H1 (cell line): ENCODE data around the gene CCL7. TPM values are rescaled to one million over a fixed set of nuclear protein-coding genes. Genes with fewer than 3 reads are reported as not detected.

Source experiments
- CTCF ChIA-PET: fragments of 300-600 bp; sonication (Branson Sonifier 250); formaldehyde crosslinking; loops from one replicate; lab custom pipeline; 2021; ENCODE audit not compliant: partially characterized antibody; lab: Charles Lee
- POLR2A ChIA-PET: fragments of 300-600 bp; sonication (Branson Sonifier 250); formaldehyde crosslinking; loops from one replicate; lab custom pipeline; 2021; ENCODE audit warnings: inconsistent platforms; ENCODE audit not compliant: partially characterized antibody; lab: Charles Lee
- DNase-seq, 2 experiments: peaks; one replicate each; pipeline versions ENCODE4 v3.0.0 to v3.0.0-alpha.2; 2010 to 2022; ENCODE audit warnings: low spot score in 2 of 2, low read depth in 1 of 2, mixed read lengths in 1 of 2
- FAIRE-seq: peaks from 2 replicates; lab custom pipeline; 2011; peaks lifted over from hg19 to GRCh38; lab: Jason Lieb, UNC
- H2AFZ ChIP-seq: 2 replicates; pipeline ENCODE4 v1.8.1; 2012; ENCODE audit warnings: low read length, inconsistent platforms
- H2AK5ac ChIP-seq: 2 replicates; pipeline ENCODE4 v1.6.1; 2013; ENCODE audit warnings: low read depth, low read length
- H2BK120ac ChIP-seq: replicated peaks from 2 replicates; pipeline ENCODE3; 2013; ENCODE audit warnings: low read depth, low read length, inconsistent platforms
- H2BK12ac ChIP-seq: 2 replicates; pipeline ENCODE4 v1.6.1; 2013; ENCODE audit warnings: low read depth, low read length
- H2BK15ac ChIP-seq: 2 replicates; pipeline ENCODE4 v1.6.1; 2013; ENCODE audit warnings: low read length
- H2BK20ac ChIP-seq: 2 replicates; pipeline ENCODE4 v1.6.1; 2013; ENCODE audit warnings: low read length
- H2BK5ac ChIP-seq: 2 replicates; pipeline ENCODE4 v1.6.1; 2013; ENCODE audit warnings: low read depth, low read length
- H3K14ac ChIP-seq: 2 replicates; pipeline ENCODE4 v1.6.1; 2013; ENCODE audit warnings: inconsistent platforms; ENCODE audit not compliant: insufficient read length
- H3K18ac ChIP-seq: 2 replicates; pipeline ENCODE4 v1.6.1; 2013; ENCODE audit warnings: low read length; ENCODE audit errors: extremely low read depth
- H3K23ac ChIP-seq: 2 replicates; pipeline ENCODE4 v1.6.1; 2013; ENCODE audit warnings: inconsistent platforms; ENCODE audit not compliant: insufficient read length
- H3K23me2 ChIP-seq: 2 replicates; pipeline ENCODE4 v1.6.1; 2013; ENCODE audit warnings: low read depth, low read length
- H3K27ac ChIP-seq: 2 replicates; pipeline ENCODE4 v1.6.1; 2011; ENCODE audit warnings: low read depth, low read length, inconsistent platforms
- H3K27me3 ChIP-seq, 4 experiments: replicated peaks in 1 of 4; 1 replicate in 1 of 4; 2 replicates in 3 of 4; pipeline versions ENCODE4 v1.6.1 to v1.8.1; 2011 to 2013; ENCODE audit warnings: low read length in 3 of 4, mild to moderate bottlenecking in 3 of 4, inconsistent platforms in 2 of 4, mixed read lengths in 2 of 4, moderate library complexity in 1 of 4; ENCODE audit not compliant: control insufficient read depth in 3 of 4, insufficient read depth in 3 of 4; ENCODE audit errors: extremely low read depth in 1 of 4
- H3K36me3 ChIP-seq, 4 experiments: 2 replicates each; pipeline versions ENCODE4 v1.6.1 to v1.8.1; 2011 to 2013; ENCODE audit warnings: mild to moderate bottlenecking in 4 of 4, low read length in 3 of 4, moderate library complexity in 2 of 4, control low read depth in 1 of 4, inconsistent platforms in 1 of 4; ENCODE audit not compliant: insufficient read depth in 4 of 4, control insufficient read depth in 2 of 4
- H3K4ac ChIP-seq: replicated peaks from 2 replicates; pipeline ENCODE3; 2013; ENCODE audit warnings: low read length, low read depth, mixed read lengths, inconsistent platforms; ENCODE audit not compliant: insufficient read length
- H3K4me1 ChIP-seq, 4 experiments: replicated peaks in 1 of 4; 1 replicate in 1 of 4; 2 replicates in 3 of 4; pipeline versions ENCODE4 v1.6.1 to v1.8.1; 2011 to 2013; ENCODE audit warnings: low read length in 3 of 4, inconsistent platforms in 2 of 4, mixed read lengths in 1 of 4; ENCODE audit not compliant: insufficient read depth in 4 of 4, control insufficient read depth in 3 of 4
- H3K4me2 ChIP-seq, 2 experiments: 2 replicates each; pipeline versions ENCODE4 v1.6.1 to v1.8.1; 2011 to 2013; ENCODE audit warnings: low read depth in 2 of 2, low read length in 2 of 2, control low read depth in 1 of 2, inconsistent platforms in 1 of 2, mild to moderate bottlenecking in 1 of 2; ENCODE audit not compliant: insufficient read depth in 1 of 2
- H3K4me3 ChIP-seq, 4 experiments: fragments of 200-600, 300-600 bp in 1 of 4; sonication (generic), shearing (Covaris generic), sonication (Bioruptor Twin) in 1 of 4; 2 replicates each; pipeline versions ENCODE4 v1.5.1 to v1.8.1; 2011 to 2016; ENCODE audit warnings: low read length in 4 of 4, low read depth in 3 of 4, control low read depth in 2 of 4, inconsistent platforms in 2 of 4, mild to moderate bottlenecking in 2 of 4, mixed read lengths in 1 of 4, moderate library complexity in 1 of 4; ENCODE audit not compliant: insufficient read depth in 2 of 4; ENCODE audit errors: extremely low read depth in 1 of 4
- H3K56ac ChIP-seq: replicated peaks from 2 replicates; pipeline ENCODE3; 2013; ENCODE audit warnings: low read depth, mild to moderate bottlenecking, mixed read lengths, low read length, inconsistent platforms; ENCODE audit not compliant: insufficient read length
- H3K79me1 ChIP-seq: 2 replicates; pipeline ENCODE4 v1.6.1; 2013; ENCODE audit warnings: low read depth, low read length, control low read depth
- H3K79me2 ChIP-seq, 2 experiments: 2 replicates each; pipeline versions ENCODE4 v1.6.1 to v1.8.1; 2012 to 2013; ENCODE audit warnings: low read length in 2 of 2, mild to moderate bottlenecking in 2 of 2, inconsistent platforms in 1 of 2; ENCODE audit not compliant: insufficient read depth in 2 of 2, control insufficient read depth in 1 of 2
- H3K9ac ChIP-seq, 4 experiments: replicated peaks in 1 of 4; 1 replicate in 1 of 4; 2 replicates in 3 of 4; pipeline versions ENCODE4 v1.6.1 to v1.8.1; 2011 to 2013; ENCODE audit warnings: low read depth in 3 of 4, low read length in 3 of 4, control low read depth in 2 of 4, mild to moderate bottlenecking in 2 of 4, moderate library complexity in 2 of 4, inconsistent platforms in 1 of 4; ENCODE audit errors: extremely low read depth in 1 of 4
- H3K9me3 ChIP-seq, 2 experiments: 2 replicates each; pipeline versions ENCODE4 v1.6.1 to v1.8.1; 2012 to 2013; ENCODE audit warnings: mild to moderate bottlenecking in 2 of 2, moderate library complexity in 2 of 2, control low read depth in 1 of 2, inconsistent platforms in 1 of 2, low read depth in 1 of 2, low read length in 1 of 2, mixed read lengths in 1 of 2; ENCODE audit not compliant: insufficient read depth in 2 of 2
- H4K20me1 ChIP-seq, 2 experiments: replicated peaks in 1 of 2; 2 replicates each; pipeline versions ENCODE3 to v1.8.1; 2011 to 2013; ENCODE audit warnings: inconsistent platforms in 2 of 2, low read length in 2 of 2, mild to moderate bottlenecking in 1 of 2; ENCODE audit not compliant: insufficient read depth in 2 of 2, control insufficient read depth in 1 of 2
- H4K5ac ChIP-seq: 2 replicates; pipeline ENCODE4 v1.6.1; 2013; ENCODE audit warnings: low read length, low read depth, mixed read lengths, inconsistent platforms; ENCODE audit not compliant: insufficient read length
- H4K8ac ChIP-seq: 2 replicates; pipeline ENCODE4 v1.8.0; 2013; ENCODE audit warnings: mild to moderate bottlenecking, moderate library complexity, low read length, inconsistent platforms; ENCODE audit not compliant: insufficient read depth; ENCODE audit errors: extremely low read depth
- H4K91ac ChIP-seq: replicated peaks from 2 replicates; pipeline ENCODE3; 2013; ENCODE audit warnings: low read length, mixed read lengths, inconsistent platforms; ENCODE audit not compliant: insufficient read length
- CEBPB ChIP-seq: IDR thresholded peaks from 2 replicates; pipeline ENCODE4 v1.6.1; 2012; ENCODE audit warnings: low read depth, low read length
- HDAC2 ChIP-seq, 2 experiments: fragments of 300-600 bp in 1 of 2; sonication (generic) in 1 of 2; IDR thresholded peaks; 2 replicates each; pipeline ENCODE4 v1.6.1; 2011 to 2012; ENCODE audit warnings: low read depth in 2 of 2, low read length in 2 of 2, mild to moderate bottlenecking in 2 of 2, moderate library complexity in 2 of 2, borderline replicate concordance in 1 of 2, inconsistent platforms in 1 of 2
- POLR2A ChIP-seq, 2 experiments: IDR thresholded peaks; 1 replicate in 1 of 2; 2 replicates in 1 of 2; pipeline ENCODE4 v1.6.1; 2011; ENCODE audit warnings: low read depth in 2 of 2, low read length in 2 of 2, mild to moderate bottlenecking in 2 of 2; ENCODE audit errors: control extremely low read depth in 1 of 2
- RFX5 ChIP-seq: IDR thresholded peaks from 2 replicates; pipeline ENCODE4 v1.6.1; 2011; ENCODE audit warnings: low read depth, low read length, improper control_type of control experiment, borderline replicate concordance
- SRF ChIP-seq: IDR thresholded peaks from 2 replicates; pipeline ENCODE4 v1.6.1; 2011; ENCODE audit warnings: mild to moderate bottlenecking, low read depth, low read length, moderate library complexity
- WGBS, 2 experiments: shearing (Covaris generic) in 1 of 2; methylation state at CpG; one replicate each; pipeline versions ENCODE4 v1.1.6 to v1.1.7; 2013 to 2015; ENCODE audit warnings: low lambda C conversion rate in 2 of 2, mixed read lengths in 2 of 2, inconsistent platforms in 1 of 2, low coverage in 1 of 2, missing lambda C conversion rate in 1 of 2; ENCODE audit not compliant: insufficient replicate concordance in 2 of 2, insufficient coverage in 1 of 2, insufficient read length in 1 of 2; ENCODE audit errors: extremely low coverage in 1 of 2, missing lambda C conversion rate in 1 of 2; 5-methylcytosine and 5-hydroxymethylcytosine counted together
- polyA plus RNA-seq, 7 experiments: library from polyadenylated mRNA; depleted of rRNA in 3 of 7; stranded (reverse) in 5 of 7; unstranded in 2 of 7; fragments of >200 nt in 5 of 7; fragments of 200-250 nt in 2 of 7; gene quantifications; 1 replicate in 5 of 7; 2 replicates in 1 of 7; 4 replicates in 1 of 7; pipeline versions ENCODE4 v1.2.1 to v1.2.3, GENCODE V29; 2011 to 2013; ENCODE audit warnings: missing spikeins in 2 of 7, mixed read lengths in 2 of 7
- total RNA-seq: library from RNA; stranded (reverse); fragmentation: NEBNext Ultra II Directional; extraction: Animal tissue kit (Norgen Biotek cat#: 25700); gene quantifications from 2 replicates; pipeline ENCODE4 v1.2.1, GENCODE V29; 2021
- TF ChIP-seq, protein P1 (sequence below): IDR thresholded peaks from 2 replicates; pipeline ENCODE4 v1.6.1; 2011; ENCODE audit warnings: low read depth, mild to moderate bottlenecking, low read length; ENCODE audit not compliant: insufficient read depth

CCL7 gene
- total and polyA plus RNA-seq, 2 of the 8 experiments (the other 6 are each of a cell fraction or from before 2014, with no cell fraction given), result not detected

DNA sequence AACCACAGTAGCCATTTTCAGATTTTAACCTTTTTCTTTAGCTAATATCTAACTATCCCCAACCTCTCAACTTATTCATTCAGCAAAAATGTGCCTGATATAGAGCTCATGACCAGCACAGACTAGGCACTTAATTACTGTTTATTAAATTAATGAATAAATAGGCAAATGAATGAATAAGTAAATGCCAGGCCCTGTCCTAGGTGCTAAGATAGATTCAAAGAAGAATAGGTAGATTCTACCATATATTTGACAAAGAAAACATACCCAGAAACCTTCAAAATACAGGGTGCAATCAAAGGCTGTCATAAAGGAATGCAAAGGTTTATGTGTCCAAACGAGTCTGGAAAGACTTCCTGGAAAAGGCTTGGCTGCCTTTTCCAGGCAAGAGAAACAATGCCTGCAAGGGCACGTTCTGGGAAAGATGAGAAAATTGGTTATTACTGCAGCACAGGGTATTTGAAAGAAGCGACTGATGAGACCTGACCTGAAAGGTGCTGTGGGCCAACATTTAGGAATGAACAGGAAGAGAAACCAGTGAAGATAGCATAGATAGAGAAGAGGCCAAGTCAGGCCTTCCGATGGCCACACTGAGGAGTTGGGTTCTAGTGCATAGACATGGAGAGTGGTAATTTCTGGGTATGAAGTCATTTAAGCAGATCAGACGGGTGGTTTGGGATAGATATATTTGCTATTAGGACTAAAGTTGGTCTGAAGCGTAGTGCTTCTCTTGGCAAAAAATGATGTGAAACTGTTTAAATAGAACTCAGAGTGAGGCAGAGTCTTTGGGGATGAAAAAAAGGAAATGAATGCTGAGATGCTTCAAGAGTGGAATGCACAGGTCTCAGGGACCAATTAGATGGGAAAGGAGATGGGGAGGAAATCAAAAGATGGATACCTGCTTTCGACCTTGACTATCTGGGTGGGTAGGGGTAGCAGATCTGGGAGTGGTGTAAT, 26.4 kb upstream of the CCL7 start:
- POLR2A ChIA-PET, result no interaction called here
- no peak overlapping the region for H2BK20ac ChIP-seq
- no peaks in the 10 kb centered on the region for H3K9me3 ChIP-seq
- no peak overlapping the region for H2BK120ac ChIP-seq
- no peak overlapping the region for H2BK12ac ChIP-seq
- no peak overlapping the region for H3K4me3 ChIP-seq
- no peaks in the 10 kb centered on the region for H3K36me3 ChIP-seq
- H4K91ac ChIP-seq, result no peak overlapping the region
- peaks cover 0 to 5% (median 3%) of the 10 kb centered on the region in 4 experiments; a peak in 4 of 7 replicates for H3K4me1 ChIP-seq
- H3K9ac ChIP-seq, result no peak overlapping the region
- no peak overlapping the region for H4K5ac ChIP-seq
- no peak overlapping the region for H3K18ac ChIP-seq
- WGBS, 2 experiments, result 88% methylated on average over 7 of the region's 7 CpGs; no CpG with 5 or more reads in 1 of the 2 experiments
- H2AK5ac ChIP-seq, result no peak overlapping the region
- FAIRE-seq (no peak), DNase-seq (no peak)
- no peak overlapping the region for H3K4me2 ChIP-seq
- no peaks in the 10 kb centered on the region for H3K79me1 ChIP-seq
- H2BK15ac ChIP-seq, result no peak overlapping the region
- peaks cover 0 to 3% (median 0%) of the 10 kb centered on the region in 4 experiments; a peak in 1 of 7 replicates for H3K27me3 ChIP-seq
- H3K23me2 ChIP-seq, result no peaks in the 10 kb centered on the region
- H2BK5ac ChIP-seq, result 0 out of 2 replicates have a peak overlapping the region, but pooled peaks have one; percentile 37
- no peak overlapping the region for H3K27ac ChIP-seq
- H3K79me2 ChIP-seq, result no peaks in the 10 kb centered on the region
- CTCF ChIA-PET, result no interaction called here
- H4K8ac ChIP-seq, result no peak overlapping the region
- H3K56ac ChIP-seq, result no peak overlapping the region
- H3K14ac ChIP-seq, result no peak overlapping the region
- no peak overlapping the region for H2AFZ ChIP-seq
- no peak overlapping the region for H3K4ac ChIP-seq
- H3K23ac ChIP-seq, result no peak overlapping the region
- H4K20me1 ChIP-seq, result no peaks in the 10 kb centered on the region
- TF ChIP-seq, protein P1, sequence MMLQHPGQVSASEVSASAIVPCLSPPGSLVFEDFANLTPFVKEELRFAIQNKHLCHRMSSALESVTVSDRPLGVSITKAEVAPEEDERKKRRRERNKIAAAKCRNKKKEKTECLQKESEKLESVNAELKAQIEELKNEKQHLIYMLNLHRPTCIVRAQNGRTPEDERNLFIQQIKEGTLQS, result no peak
- TF ChIP-seq POLR2A (IDR thresholded peaks at IDR 0.05; ENCODE audit: control extremely low read depth in 1 of 2, low read depth in 2 of 2, low read length in 2 of 2) (no peak), CEBPB (no peak), HDAC2 (IDR thresholded peaks at IDR 0.05; ENCODE audit: borderline replicate concordance in 1 of 2, low read depth in 2 of 2, low read length in 2 of 2) (no peak), SRF (no peak), RFX5 (no peak)
